HCT116 (cell line): ENCODE measurements around the gene PARD6G. TPM values are rescaled to one million over a fixed set of nuclear protein-coding genes. Genes with fewer than 3 reads are reported as not detected.
A peak's percentile ranks its signal among the peaks of the same experiment; 100 is the strongest.

Source experiments
- ATAC-seq: fragments of 200-7000 bp; cut with Tn5 transposase; 2 replicates; pipeline ENCODE4 v1.9.1; 2020; ENCODE audit warnings: mild to moderate bottlenecking, moderate library complexity
- BruUV-seq: library from RNA; stranded (reverse); fragments of 400-500 nt; replicated peaks from 2 replicates; lab custom pipeline; 2021; lab: Mats Ljungman, UMichigan
- CTCF ChIA-PET: fragments of 300-600 bp; sonication (Branson Sonifier 250); formaldehyde crosslinking; loops from one replicate; lab custom pipeline; 2021; ENCODE audit warnings: antibody characterized with exemption; lab: Charles Lee
- POLR2A ChIA-PET: fragments of 300-600, 350-600 bp; sonication (Branson Sonifier 250); formaldehyde crosslinking; loops from one replicate; lab custom pipeline; 2021; ENCODE audit warnings: antibody characterized with exemption; lab: Charles Lee
- RAD21 ChIA-PET, 2 experiments: fragments of 300-600 bp; sonication (Branson Sonifier 250); formaldehyde crosslinking; loops; one replicate each; lab custom pipeline; 2023; ENCODE audit warnings: low total read pairs in 2 of 2; ENCODE audit not compliant: uncharacterized antibody in 2 of 2, unreplicated experiment in 2 of 2, low non-redundant PET in 1 of 2; lab: Charles Lee
- DNase-seq: peaks from one replicate; pipeline ENCODE4 v3.0.0-alpha.2; 2010; ENCODE audit warnings: low read depth, low spot score
- H2AFZ ChIP-seq: fragments of 200-600 bp; shearing (Covaris generic), sonication (generic); 2 replicates; pipeline ENCODE4 v1.6.1; 2017; ENCODE audit warnings: low read depth, mixed run types, mixed read lengths, antibody characterized with exemption, low read length; ENCODE audit not compliant: poor library complexity, severe bottlenecking
- H3K27ac ChIP-seq: 2 replicates; pipeline ENCODE4 v1.5.1; 2012; ENCODE audit warnings: low read depth, low read length
- H3K27me3 ChIP-seq: fragments of 200-600 bp; sonication (generic); 2 replicates; pipeline ENCODE4 v1.6.1; 2016; ENCODE audit warnings: mixed run types, low read length, mixed read lengths; ENCODE audit not compliant: insufficient read depth
- H3K36me3 ChIP-seq, 2 experiments: fragments of 200-500 bp in 1 of 2; fragments of 200-600 bp in 1 of 2; sonication (Bioruptor generic) in 1 of 2; sonication (generic) in 1 of 2; 2 replicates each; pipeline versions ENCODE4 v1.5.1 to v1.6.1; 2014 to 2016; ENCODE audit warnings: low read length in 2 of 2, inconsistent platforms in 1 of 2, mixed read lengths in 1 of 2, mixed run types in 1 of 2; ENCODE audit not compliant: insufficient read depth in 2 of 2, control insufficient read depth in 1 of 2
- H3K4me1 ChIP-seq, 2 experiments: fragments of 200-600 bp in 1 of 2; sonication (generic) in 1 of 2; 2 replicates each; pipeline versions ENCODE4 v1.5.1 to v1.6.1; 2012 to 2017; ENCODE audit warnings: low read length in 2 of 2, inconsistent platforms in 1 of 2, mild to moderate bottlenecking in 1 of 2, mixed read lengths in 1 of 2, mixed run types in 1 of 2, moderate library complexity in 1 of 2; ENCODE audit not compliant: insufficient read depth in 2 of 2, control insufficient read depth in 1 of 2
- H3K4me2 ChIP-seq: fragments of 200-600 bp; sonication (generic); 2 replicates; pipeline ENCODE4 v1.6.1; 2017; ENCODE audit warnings: mixed run types, low read length, mixed read lengths
- H3K4me3 ChIP-seq, 2 experiments: fragments of 200-600 bp in 1 of 2; sonication (generic) in 1 of 2; replicated peaks in 1 of 2; 2 replicates each; pipeline ENCODE4 v1.5.1; 2011 to 2016; ENCODE audit warnings: low read length in 2 of 2, control low read depth in 1 of 2, low read depth in 1 of 2, mild to moderate bottlenecking in 1 of 2, mixed read lengths in 1 of 2, mixed run types in 1 of 2
- H3K79me2 ChIP-seq: fragments of 200-600 bp; sonication (generic); 2 replicates; pipeline ENCODE4 v1.6.1; 2017; ENCODE audit warnings: mild to moderate bottlenecking, mixed run types, low read length, moderate library complexity, mixed read lengths; ENCODE audit not compliant: insufficient read depth
- H3K9ac ChIP-seq: fragments of 200-600 bp; sonication (generic); 2 replicates; pipeline ENCODE4 v1.6.1; 2016; ENCODE audit warnings: low read length, mixed read lengths
- H3K9me2 ChIP-seq: fragments of 200-600 bp; sonication (generic), shearing (Covaris generic); 2 replicates; pipeline ENCODE4 v1.6.1; 2017; ENCODE audit warnings: mixed run types, mild to moderate bottlenecking, moderate library complexity; ENCODE audit not compliant: insufficient read depth
- H3K9me3 ChIP-seq, 2 experiments: fragments of 200-500 bp in 1 of 2; fragments of 200-600 bp in 1 of 2; sonication (Bioruptor generic) in 1 of 2; sonication (generic) in 1 of 2; 2 replicates each; pipeline ENCODE4 v1.6.1; 2014 to 2017; ENCODE audit warnings: low read length in 2 of 2, mixed read lengths in 2 of 2, inconsistent platforms in 1 of 2, low read depth in 1 of 2, mild to moderate bottlenecking in 1 of 2, mixed run types in 1 of 2, moderate library complexity in 1 of 2; ENCODE audit not compliant: control insufficient read depth in 1 of 2, insufficient read depth in 1 of 2
- H4K20me1 ChIP-seq: fragments of 200-600 bp; sonication (generic), shearing (Covaris generic); 2 replicates; pipeline ENCODE4 v1.6.1; 2017; ENCODE audit warnings: mixed run types, mild to moderate bottlenecking, moderate library complexity; ENCODE audit not compliant: insufficient read depth
- ATF3 ChIP-seq: IDR thresholded peaks from 2 replicates; pipeline ENCODE4 v1.6.1; 2012
- CBX3 ChIP-seq: IDR thresholded peaks from 2 replicates; pipeline ENCODE4 v1.6.1; 2012; ENCODE audit warnings: low read depth
- CEBPB ChIP-seq: IDR thresholded peaks from 2 replicates; pipeline ENCODE4 v1.6.1; 2012; ENCODE audit warnings: low read depth
- CTCF ChIP-seq, 3 experiments: fragments of 200-600 bp in 1 of 3; sonication (generic) in 1 of 3; IDR thresholded peaks in 2 of 3; conservative IDR thresholded peaks in 1 of 3; 2 replicates each; pipeline ENCODE4 v1.5.1; 2012 to 2017; ENCODE audit warnings: low read depth in 2 of 3, low read length in 2 of 3, antibody characterized with exemption in 1 of 3, borderline replicate concordance in 1 of 3, control low read depth in 1 of 3, mild to moderate bottlenecking in 1 of 3, mixed read lengths in 1 of 3, mixed run types in 1 of 3, moderate library complexity in 1 of 3; ENCODE audit not compliant: insufficient read depth in 1 of 3
- EGR1 ChIP-seq: IDR thresholded peaks from 2 replicates; pipeline ENCODE4 v1.6.1; 2012; ENCODE audit warnings: low read depth
- ELF1 ChIP-seq: IDR thresholded peaks from 2 replicates; pipeline ENCODE4 v1.6.1; 2012; ENCODE audit warnings: low read depth, borderline replicate concordance
- EZH2 ChIP-seq: fragments of 200-600 bp; sonication (generic); IDR thresholded peaks from 2 replicates; pipeline ENCODE4 v1.6.1; 2017; ENCODE audit warnings: antibody characterized with exemption, mixed run types
- EZH2phosphoT487 ChIP-seq: fragments of 200-600 bp; IDR thresholded peaks from 2 replicates; pipeline ENCODE4 v1.6.1; 2018; ENCODE audit warnings: antibody characterized with exemption, borderline replicate concordance
- JUND ChIP-seq: IDR thresholded peaks from 2 replicates; pipeline ENCODE4 v1.6.1; 2012
- POLR2A ChIP-seq: IDR thresholded peaks from 2 replicates; pipeline ENCODE4 v1.7.0; 2011; ENCODE audit warnings: borderline replicate concordance; ENCODE audit not compliant: insufficient read depth, insufficient read length; ENCODE audit errors: extremely low read depth
- POLR2AphosphoS5 ChIP-seq: IDR thresholded peaks from 2 replicates; pipeline ENCODE4 v1.6.1; 2011; ENCODE audit warnings: mild to moderate bottlenecking, low read depth, low read length, moderate library complexity
- RAD21 ChIP-seq: IDR thresholded peaks from 2 replicates; pipeline ENCODE4 v1.6.1; 2012; ENCODE audit warnings: low read depth, mild to moderate bottlenecking
- REST ChIP-seq: IDR thresholded peaks from 2 replicates; pipeline ENCODE4 v1.6.1; 2012; ENCODE audit warnings: low read depth
- SIN3A ChIP-seq: IDR thresholded peaks from 2 replicates; pipeline ENCODE4 v1.6.1; 2012; ENCODE audit warnings: low read depth
- SP1 ChIP-seq: IDR thresholded peaks from 2 replicates; pipeline ENCODE4 v1.6.1; 2012; ENCODE audit warnings: low read depth
- TCF7L2 ChIP-seq: IDR thresholded peaks from 2 replicates; pipeline ENCODE4 v1.7.0; 2011; ENCODE audit warnings: borderline replicate concordance, inconsistent platforms; ENCODE audit not compliant: insufficient read depth, insufficient read length; ENCODE audit errors: extremely low read depth
- YY1 ChIP-seq: IDR thresholded peaks from 2 replicates; pipeline ENCODE4 v1.6.1; 2011; ENCODE audit warnings: low read length, low read depth, moderate library complexity, mild to moderate bottlenecking; ENCODE audit not compliant: insufficient replicate concordance; ENCODE audit errors: extremely low read depth
- ZBTB33 ChIP-seq: IDR thresholded peaks from 2 replicates; pipeline ENCODE4 v1.6.1; 2011; ENCODE audit warnings: mild to moderate bottlenecking, low read length, moderate library complexity; ENCODE audit not compliant: insufficient replicate concordance; ENCODE audit errors: extremely low read depth
- ZFX ChIP-seq: fragments of 450-650 bp; IDR thresholded peaks from 2 replicates; pipeline ENCODE4 v1.6.1; 2017
- ZNF274 ChIP-seq: fragments of 200-500 bp; sonication (Bioruptor generic); IDR thresholded peaks from 2 replicates; pipeline ENCODE4 v1.6.1; 2014; ENCODE audit warnings: mild to moderate bottlenecking, low read depth, low read length, inconsistent platforms
- intact Hi-C: fragments of 100-400 bp; cut with micrococcal nuclease; formaldehyde crosslinking; loops from 2 replicates; pipeline ENCODE4 v1.10.0; 2022
- total RNA-seq: library from RNA; stranded (reverse); gene quantifications from one replicate; pipeline ENCODE4 v1.2.1, GENCODE V29; 2021; ENCODE audit not compliant: unreplicated experiment

Gene PARD6G
- total RNA-seq, 1 experiment from 2014 or later: 12.8 TPM

GRCh38 chr18:80154293-80154692 lies 93.0 kb downstream of the PARD6G start:
- H3K4me1 ChIP-seq: no peaks in the 10 kb centered on the region
- H3K9ac ChIP-seq: no peak overlapping the region
- H2AFZ ChIP-seq: no peak overlapping the region
- RAD21 ChIA-PET: no interaction called here
- no peaks in the 10 kb centered on the region for H3K27me3 ChIP-seq
- no peak overlapping the region for H3K27ac ChIP-seq
- no peak overlapping the region for H3K4me3 ChIP-seq
- no peaks in the 10 kb centered on the region; a peak in 1 of 4 replicates for H3K36me3 ChIP-seq
- ATAC-seq: peak; percentile 70
- no peak for DNase-seq
- no TSS peak for BruUV-seq
- H3K4me2 ChIP-seq: no peak overlapping the region
- no peaks in the 10 kb centered on the region for H3K9me2 ChIP-seq
- TF ChIP-seq REST: no peak
- no peak for TF ChIP-seq YY1
- TF ChIP-seq ZBTB33: no peak
- no peak for TF ChIP-seq ZFX
- TF ChIP-seq RAD21: peak; percentile 46; the same call in 1 of the 2 replicates
- TF ChIP-seq POLR2AphosphoS5: 0 out of 2 replicates have a peak, but pooled peaks have one; percentile 28
- no peak for TF ChIP-seq SIN3A
- peak; percentile 15 to 65 (median 52); a peak in 5 of 6 replicates for TF ChIP-seq CTCF (IDR thresholded peaks at IDR 0.05 in 2 of 3, conservative IDR thresholded peaks at IDR 0.05 in 1 of 3; ENCODE audit: borderline replicate concordance in 1 of 3, insufficient read depth in 1 of 3, low read depth in 2 of 3, low read length in 2 of 3)
- TF ChIP-seq ZNF274: no peak
- no peak for TF ChIP-seq CEBPB
- no peak for TF ChIP-seq ATF3
- TF ChIP-seq JUND: no peak
- TF ChIP-seq EZH2: no peak
- no peak for TF ChIP-seq EZH2phosphoT487
- TF ChIP-seq EGR1: no peak
- TF ChIP-seq POLR2A: no peak
- TF ChIP-seq CBX3: no peak
- TF ChIP-seq SP1: no peak
- no peak for TF ChIP-seq ELF1
- no peak for TF ChIP-seq TCF7L2
- H4K20me1 ChIP-seq: peaks cover 3% of the 10 kb centered on the region; the same call in 1 of the 2 replicates
- POLR2A ChIA-PET: no interaction called here
- no peaks in the 10 kb centered on the region for H3K9me3 ChIP-seq
- CTCF ChIA-PET: no interaction called here
- H3K79me2 ChIP-seq: no peaks in the 10 kb centered on the region
- intact Hi-C loops: no loop called here
